ENCODE measurements around the gene POMT2. TPM values are rescaled to one million over a fixed set of nuclear protein-coding genes. Genes with fewer than 3 reads are reported as not detected.

The POMT2 gene
- total RNA-seq, 3 donors from 2014 or later: 16.8 to 30.3 (median 25.2) TPM

DNA sequence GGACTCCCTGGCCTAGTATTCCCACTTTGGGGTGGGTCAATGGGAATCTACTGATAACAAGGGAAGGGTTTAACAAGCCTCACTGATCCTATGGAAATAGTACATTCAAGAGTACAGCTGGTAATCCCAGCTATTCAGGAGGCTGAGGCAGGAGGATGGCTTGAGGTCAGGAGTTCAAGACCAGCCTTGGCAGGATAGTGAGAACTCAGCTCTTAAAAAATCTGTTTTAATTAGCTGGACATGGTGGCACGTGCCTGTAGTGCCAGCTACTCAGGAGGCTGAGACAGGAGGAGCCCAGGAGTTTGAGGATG, 4.5 kb downstream of the POMT2 start:
- no peaks in the 10 kb centered on the region for H3K9me3 ChIP-seq
- no peaks in the 10 kb centered on the region for H3K27me3 ChIP-seq
- peaks cover 16 to 32% of the 10 kb centered on the region in 2 donors for H3K4me1 ChIP-seq
- no peaks in the 10 kb centered on the region for H3K36me3 ChIP-seq
- H3K27ac ChIP-seq: peak overlapping the region; percentile 83 to 85
- TF ChIP-seq POLR2AphosphoS5 (IDR thresholded peaks at IDR 0.05) (no peak), POLR2A (IDR thresholded peaks at IDR 0.05) (no peak)
- TF ChIP-seq, protein P1, sequence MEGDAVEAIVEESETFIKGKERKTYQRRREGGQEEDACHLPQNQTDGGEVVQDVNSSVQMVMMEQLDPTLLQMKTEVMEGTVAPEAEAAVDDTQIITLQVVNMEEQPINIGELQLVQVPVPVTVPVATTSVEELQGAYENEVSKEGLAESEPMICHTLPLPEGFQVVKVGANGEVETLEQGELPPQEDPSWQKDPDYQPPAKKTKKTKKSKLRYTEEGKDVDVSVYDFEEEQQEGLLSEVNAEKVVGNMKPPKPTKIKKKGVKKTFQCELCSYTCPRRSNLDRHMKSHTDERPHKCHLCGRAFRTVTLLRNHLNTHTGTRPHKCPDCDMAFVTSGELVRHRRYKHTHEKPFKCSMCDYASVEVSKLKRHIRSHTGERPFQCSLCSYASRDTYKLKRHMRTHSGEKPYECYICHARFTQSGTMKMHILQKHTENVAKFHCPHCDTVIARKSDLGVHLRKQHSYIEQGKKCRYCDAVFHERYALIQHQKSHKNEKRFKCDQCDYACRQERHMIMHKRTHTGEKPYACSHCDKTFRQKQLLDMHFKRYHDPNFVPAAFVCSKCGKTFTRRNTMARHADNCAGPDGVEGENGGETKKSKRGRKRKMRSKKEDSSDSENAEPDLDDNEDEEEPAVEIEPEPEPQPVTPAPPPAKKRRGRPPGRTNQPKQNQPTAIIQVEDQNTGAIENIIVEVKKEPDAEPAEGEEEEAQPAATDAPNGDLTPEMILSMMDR (IDR thresholded peaks at IDR 0.05): no peak
- H3K4me3 ChIP-seq: no peak overlapping the region
- DNase-seq (ENCODE audit: low spot score in 2 of 2): no peak
- intact Hi-C loops (cut with DNase I; ENCODE audit: low total_unique reads): no loop called here

DNA sequence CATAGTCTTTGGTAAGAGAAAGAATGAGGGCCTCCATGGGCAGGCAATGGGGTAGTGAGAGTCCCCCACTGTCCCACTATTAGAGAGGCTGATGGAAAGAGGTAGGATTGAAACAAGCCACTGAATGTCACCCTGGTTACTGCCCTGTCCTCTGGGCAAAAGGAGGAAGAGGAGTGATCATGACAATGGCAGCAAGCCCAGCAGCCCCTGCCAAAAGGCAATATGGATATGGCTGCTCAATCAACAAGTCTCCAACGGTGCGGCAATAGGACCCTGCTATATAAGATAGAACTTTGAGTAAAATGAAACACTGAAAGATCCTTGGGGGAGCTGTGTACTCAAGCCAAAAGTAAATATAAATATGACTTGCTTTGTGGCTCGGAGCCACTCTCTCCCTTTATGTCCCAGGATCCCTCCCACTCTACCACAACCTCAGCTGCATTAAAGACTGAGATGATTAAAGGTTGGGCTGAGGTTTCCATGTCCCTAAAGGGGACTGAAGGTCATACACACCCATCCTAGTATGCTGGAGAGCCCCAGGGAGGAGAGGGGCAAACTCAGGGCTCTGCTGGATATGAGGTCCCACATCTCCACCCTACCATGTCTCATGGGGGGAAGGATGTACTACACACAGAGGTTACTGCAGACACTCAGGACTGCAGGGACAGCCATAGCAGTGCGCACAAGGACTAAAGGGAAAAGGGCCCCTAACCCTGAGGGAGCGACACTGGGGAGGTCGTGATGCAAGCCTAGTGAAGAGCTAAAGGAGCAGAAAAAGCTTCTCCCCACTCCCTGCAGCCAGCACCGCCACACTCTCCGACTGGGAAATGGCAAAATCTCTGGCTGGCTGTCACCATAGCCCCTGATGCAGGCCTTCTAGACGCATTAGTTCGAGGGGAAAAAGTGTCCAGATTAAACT, 5.9 kb downstream of the POMT2 start:
- Histone ChIP-seq H3K36me3 (no peaks in the 10 kb centered on the region), H3K4me1 (peaks cover 16 to 29% of the 10 kb centered on the region in 2 donors), H3K27me3 (no peaks in the 10 kb centered on the region), H3K4me3 (no peak overlapping the region), H3K27ac (peak overlapping the region; percentile 83 to 85), H3K9me3 (no peaks in the 10 kb centered on the region)
- DNase-seq (ENCODE audit: low spot score in 2 of 2): no peak
- TF ChIP-seq, protein P1 (IDR thresholded peaks at IDR 0.05): no peak
- TF ChIP-seq POLR2AphosphoS5 (IDR thresholded peaks at IDR 0.05): no peak
- TF ChIP-seq POLR2A (IDR thresholded peaks at IDR 0.05): no peak
- intact Hi-C loops (cut with DNase I; ENCODE audit: low total_unique reads): no loop called here

DNA sequence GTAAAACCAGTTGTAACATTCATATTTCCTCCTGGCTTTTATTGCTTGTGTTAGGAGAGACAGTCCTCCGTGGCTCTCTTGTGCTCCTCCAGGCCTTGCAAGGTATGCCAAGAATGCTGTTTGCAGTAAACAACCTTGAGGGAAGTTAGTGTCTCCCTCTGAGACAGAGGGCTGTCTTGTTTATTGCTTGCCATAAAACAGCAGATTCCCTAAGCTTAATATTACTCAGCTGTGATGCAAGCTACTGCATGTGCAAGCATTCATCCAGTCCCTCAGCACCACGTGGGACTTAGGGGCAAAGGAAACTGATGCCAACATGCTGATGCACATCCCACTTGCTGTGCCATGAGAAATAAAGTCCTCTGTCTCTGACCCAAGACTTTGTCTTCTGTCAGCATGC, 6.6 kb downstream of the POMT2 start:
- H3K27me3 ChIP-seq: no peaks in the 10 kb centered on the region
- peak overlapping the region; percentile 83 to 85 for H3K27ac ChIP-seq
- H3K36me3 ChIP-seq: no peaks in the 10 kb centered on the region
- peak in 1 of 2 donors; percentile 47 for DNase-seq (ENCODE audit: low spot score in 2 of 2)
- TF ChIP-seq POLR2AphosphoS5 (IDR thresholded peaks at IDR 0.05) (no peak), POLR2A (IDR thresholded peaks at IDR 0.05) (no peak)
- TF ChIP-seq, protein P1 (IDR thresholded peaks at IDR 0.05): no peak
- intact Hi-C loops (cut with DNase I; ENCODE audit: low total_unique reads): no loop called here
- peaks cover 10 to 21% of the 10 kb centered on the region in 2 donors for H3K4me1 ChIP-seq
- no peak overlapping the region for H3K4me3 ChIP-seq
- H3K9me3 ChIP-seq: no peaks in the 10 kb centered on the region

DNA sequence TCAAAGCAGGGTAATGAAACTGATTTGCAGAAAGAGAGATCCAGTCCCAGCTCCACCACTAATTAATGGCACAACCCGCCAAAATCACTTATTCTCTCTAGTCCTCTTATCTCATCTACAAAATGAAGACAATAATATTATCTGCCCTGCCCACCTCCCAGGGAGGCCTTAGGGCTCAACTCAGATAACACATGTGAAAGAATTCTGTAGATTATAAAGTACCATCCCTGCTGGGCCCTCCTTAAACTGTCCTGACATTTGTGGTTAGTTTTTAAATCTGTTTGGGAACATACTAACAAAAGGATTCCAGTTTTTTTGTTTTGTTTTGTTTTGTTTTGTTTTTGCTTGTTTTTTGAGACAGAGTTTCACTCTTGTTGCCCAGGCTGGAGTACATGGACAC, 7.3 kb downstream of the POMT2 start:
- Histone ChIP-seq H3K9me3 (no peaks in the 10 kb centered on the region), H3K27me3 (no peaks in the 10 kb centered on the region), H3K36me3 (no peaks in the 10 kb centered on the region), H3K4me1 (peaks cover 10 to 19% of the 10 kb centered on the region in 2 donors), H3K4me3 (no peak overlapping the region), H3K27ac (peak overlapping the region; percentile 83 to 85)
- intact Hi-C loops (cut with DNase I; ENCODE audit: low total_unique reads): no loop called here
- no peak for TF ChIP-seq POLR2AphosphoS5 (IDR thresholded peaks at IDR 0.05)
- TF ChIP-seq, protein P1 (IDR thresholded peaks at IDR 0.05): no peak
- no peak for TF ChIP-seq POLR2A (IDR thresholded peaks at IDR 0.05)
- DNase-seq (ENCODE audit: low spot score in 2 of 2): no peak

DNA sequence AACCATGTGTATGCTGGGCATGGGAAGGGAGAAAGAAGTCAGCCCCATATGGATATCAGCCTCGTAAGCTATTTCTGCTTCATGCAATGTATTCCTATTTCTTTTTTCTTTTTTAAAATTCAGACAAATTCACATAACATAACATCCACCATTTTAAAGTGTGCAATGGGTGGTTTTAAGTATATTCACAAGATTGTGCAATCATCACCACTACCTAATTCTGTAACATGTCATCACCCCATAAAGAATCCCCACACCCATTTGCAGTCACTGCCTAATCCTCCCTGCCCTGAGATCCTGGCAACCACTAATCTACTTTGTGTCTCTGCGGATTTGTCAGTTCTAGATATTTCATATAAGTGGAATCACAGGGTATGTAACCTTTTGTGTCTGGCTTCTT, 9.5 kb downstream of the POMT2 start:
- Histone ChIP-seq H3K27me3 (no peaks in the 10 kb centered on the region), H3K4me3 (no peak overlapping the region), H3K36me3 (no peaks in the 10 kb centered on the region), H3K4me1 (peaks cover 3 to 15% of the 10 kb centered on the region in 2 donors), H3K9me3 (no peaks in the 10 kb centered on the region), H3K27ac (peak overlapping the region in 1 of 2 donors; percentile 23)
- TF ChIP-seq POLR2A (IDR thresholded peaks at IDR 0.05) (no peak), POLR2AphosphoS5 (IDR thresholded peaks at IDR 0.05) (no peak)
- TF ChIP-seq, protein P1 (IDR thresholded peaks at IDR 0.05): no peak
- DNase-seq (ENCODE audit: low spot score in 2 of 2): no peak
- intact Hi-C loops (cut with DNase I; ENCODE audit: low total_unique reads): no loop called here
